DOHH2 (cell line): ENCODE results near the gene SLC2A4.

Source experiments
- CTCF ChIP-seq: fragments of 200-600 bp; sonication (generic); IDR thresholded peaks from one replicate; pipeline ENCODE4 v1.5.1; 2014; ENCODE audit warnings: antibody characterized with exemption, mild to moderate bottlenecking, low read depth, low read length; ENCODE audit not compliant: poor library complexity, severe bottlenecking
- EZH2phosphoT487 ChIP-seq: fragments of 200-600 bp; sonication (generic); IDR thresholded peaks from 2 replicates; pipeline ENCODE4 v1.6.1; 2017; ENCODE audit warnings: borderline replicate concordance, mild to moderate bottlenecking, antibody characterized with exemption, low read length, moderate library complexity, mixed read lengths

GRCh38 chr17:7260151-7260550 is 21.4 kb upstream of the SLC2A4 start:
- no peak for TF ChIP-seq CTCF
- TF ChIP-seq EZH2phosphoT487, result no peak
